NCI-H82 treated with DMSO at 0.1 percent for 48 hours (cell line): Measurements from ENCODE around the gene CNPY1.

ENCODE experiments used
- DNase-seq: peaks from one replicate; lab custom pipeline; 2025; ENCODE audit not compliant: unreplicated experiment; lab: John Stamatoyannopoulos, UW

The CNPY1 gene

GRCh38 chr7:155468785-155469148 lies 77.6 kb downstream of the CNPY1 start:
- no peak for DNase-seq

- no peak for DNase-seq
Measured at GRCh38 chr7:155467846-155468784, 78.2 kb downstream of the CNPY1 start.

GRCh38 chr7:155466814-155467733 lies 79.3 kb downstream of the CNPY1 start:
- DNase-seq, result no peak

- no peak for DNase-seq
Measured at GRCh38 chr7:155466142-155466813, 80.1 kb downstream of the CNPY1 start.

- no peak for DNase-seq
Measured at GRCh38 chr7:155465761-155466141, 80.6 kb downstream of the CNPY1 start.

- DNase-seq, result no peak
Measured at GRCh38 chr7:155464948-155465739, 81.2 kb downstream of the CNPY1 start.

GRCh38 chr7:155464183-155464582 lies 82.2 kb downstream of the CNPY1 start:
- DNase-seq, result no peak

- DNase-seq, result no peak
Measured at GRCh38 chr7:155463114-155463811, 83.1 kb downstream of the CNPY1 start.

GRCh38 chr7:155462163-155462735 lies 84.1 kb downstream of the CNPY1 start:
- no peak for DNase-seq

GRCh38 chr7:155461631-155462030 lies 84.7 kb downstream of the CNPY1 start:
- no peak for DNase-seq

GRCh38 chr7:155460926-155461613 lies 85.3 kb downstream of the CNPY1 start:
- no peak for DNase-seq

- DNase-seq, result no peak
Measured at GRCh38 chr7:155459700-155460461, 86.5 kb downstream of the CNPY1 start.

GRCh38 chr7:155458878-155459699 lies 87.3 kb downstream of the CNPY1 start:
- DNase-seq, result no peak

- no peak for DNase-seq
Measured at GRCh38 chr7:155458111-155458877, 88.1 kb downstream of the CNPY1 start, which contains the start of gene EN2. EN2 (plus strand) TSS chr7:155458129; CDS start chr7:155458378, 249 bp downstream.

- no peak for DNase-seq
Measured at GRCh38 chr7:155457544-155458110, 88.7 kb downstream of the CNPY1 start.
